Right lobe of liver (tissue), 6 donors: ENCODE results near the gene CHMP1A. TPM values are rescaled to one million over a fixed set of nuclear protein-coding genes. Genes with fewer than 3 reads are reported as not detected.
"Not testable (repeated sequence)": the region's sequence is repeated elsewhere in the genome, so short reads cannot be mapped to it uniquely, and the experiment has no call there.

Source experiments
- ATAC-seq, 4 donors: fragments of 200-7000 bp; cut with Tn5 transposase; one replicate each; pipeline ENCODE4 v1.9.1; 2020; ENCODE audit warnings: mild to moderate bottlenecking in 4 of 4, moderate library complexity in 4 of 4
- DNase-seq, 3 donors: peaks; one replicate each; pipeline ENCODE4 v3.0.0-alpha.2; 2020
- H3K27ac ChIP-seq, 3 donors: fragments of 200-600 bp; one replicate each; pipeline ENCODE4 v1.8.0; 2022
- H3K27me3 ChIP-seq, 2 donors: fragments of 200-600 bp; one replicate each; pipeline ENCODE4 v1.8.0; 2022
- H3K36me3 ChIP-seq, 4 donors: fragments of 200-600 bp; sonication (generic) in 1 of 4; one replicate each; pipeline versions ENCODE4 v1.5.1 to v1.8.0; 2017 to 2022; ENCODE audit warnings: control low read depth in 1 of 4
- H3K4me1 ChIP-seq, 4 donors: fragments of 200-600 bp; sonication (generic) in 1 of 4; one replicate each; pipeline versions ENCODE4 v1.5.1 to v1.8.0; 2017 to 2022; ENCODE audit warnings: control low read depth in 1 of 4
- H3K4me3 ChIP-seq, 3 donors: fragments of 200-600 bp; one replicate each; pipeline ENCODE4 v1.8.0; 2022
- H3K9me3 ChIP-seq, 4 donors: fragments of 200-600 bp; sonication (generic) in 1 of 4; one replicate each; pipeline versions ENCODE4 v1.5.1 to v1.8.0; 2017 to 2022; ENCODE audit warnings: control low read depth in 1 of 4
- CTCF ChIP-seq, 4 donors: fragments of 200-600 bp in 3 of 4; fragments of 450-650 bp in 1 of 4; IDR thresholded peaks; one replicate each; pipeline versions ENCODE4 v1.5.1 to v1.8.0; 2016 to 2022; ENCODE audit warnings: antibody characterized with exemption in 4 of 4, mild to moderate bottlenecking in 2 of 4
- POLR2A ChIP-seq: fragments of 450-650 bp; IDR thresholded peaks from one replicate; pipeline ENCODE4 v1.6.1; 2017; ENCODE audit warnings: antibody characterized with exemption, mild to moderate bottlenecking
- WGBS: methylation state at CpG from one replicate; pipeline ENCODE4 v1.1.6; 2018; ENCODE audit warnings: low coverage, low lambda C conversion rate; ENCODE audit not compliant: insufficient coverage; ENCODE audit errors: missing lambda C conversion rate; 5-methylcytosine and 5-hydroxymethylcytosine counted together
- intact Hi-C, 2 donors: fragments of 100-400 bp; cut with DNase I; formaldehyde crosslinking; loops; one replicate each; pipeline versions ENCODE4 v1.11.2 to v1.14.1; 2022
- total RNA-seq, 6 experiments: library from RNA; depleted of rRNA in 2 of 6; stranded (reverse); fragments of >200 nt in 2 of 6; fragmentation: NEBNext Ultra II Directional in 3 of 6; extraction: Animal tissue kit (Norgen Biotek cat#: 25700) in 3 of 6; gene quantifications; one replicate each; pipeline versions ENCODE4 v1.1.0 to v1.2.4, GENCODE V29; 2016 to 2023
- donor health status: DM: no; HTN: yes; CAD: no.
- donor health status: DM: no; HTN: no; CAD: no.
- donor health status: DM: no; HTN: no; CAD: no.
- donor health status: DM: no; HTN: yes; CAD: no.
- donor health status: DM: no; HTN: yes; CAD: no.

The CHMP1A gene
- total RNA-seq, 6 experiments from 2014 or later = 27.2 to 42.3 (median 33.1) TPM

GRCh38 chr16:89691986-89692569, 34.6 kb upstream of the CHMP1A start:
- Histone ChIP-seq H3K36me3 (peaks cover 0 to 52% (median 12%) of the 10 kb centered on the region in 4 donors), H3K9me3 (no peaks in the 10 kb centered on the region), H3K4me3 (no peak overlapping the region), H3K4me1 (peaks cover 0 to 13% (median 8%) of the 10 kb centered on the region in 4 donors), H3K27me3 (no peaks in the 10 kb centered on the region), H3K27ac (no peak overlapping the region)
- WGBS = 100% methylated on average over 1 of the region's 13 CpGs
- TF ChIP-seq POLR2A = no peak
- TF ChIP-seq CTCF (IDR thresholded peaks at IDR 0.05) = no peak
- DNase-seq (no peak), ATAC-seq (no peak)
- intact Hi-C loops = no loop called here

GRCh38 chr16:89691231-89691985, 33.9 kb upstream of the CHMP1A start:
- WGBS = 100% methylated on average over 2 of the region's 21 CpGs
- DNase-seq (no peak), ATAC-seq (no peak)
- Histone ChIP-seq H3K27me3 (no peaks in the 10 kb centered on the region), H3K9me3 (no peaks in the 10 kb centered on the region), H3K4me1 (peaks cover 0 to 13% (median 8%) of the 10 kb centered on the region in 4 donors), H3K4me3 (no peak overlapping the region), H3K36me3 (peaks cover 0 to 52% (median 12%) of the 10 kb centered on the region in 4 donors), H3K27ac (no peak overlapping the region)
- TF ChIP-seq CTCF (IDR thresholded peaks at IDR 0.05) (no peak), POLR2A (no peak)
- intact Hi-C loops = no loop called here

- TF ChIP-seq CTCF (IDR thresholded peaks at IDR 0.05) = no peak
- TF ChIP-seq POLR2A = no peak
- H3K4me3 ChIP-seq = no peak overlapping the region
- peaks cover 0 to 52% (median 12%) of the 10 kb centered on the region in 4 donors for H3K36me3 ChIP-seq
- intact Hi-C loops = no loop called here
- DNase-seq = no peak
- H3K27me3 ChIP-seq = no peaks in the 10 kb centered on the region
- whole genome bisulfite sequencing = 91% methylated on average over 4 of the region's 16 CpGs
- peaks cover 0 to 13% (median 8%) of the 10 kb centered on the region in 4 donors for H3K4me1 ChIP-seq
- no peak for ATAC-seq
- H3K27ac ChIP-seq = no peak overlapping the region
- H3K9me3 ChIP-seq = no peaks in the 10 kb centered on the region
These were observed 32.9 kb upstream of the CHMP1A start for GRCh38 chr16:89690392-89690901.

- Histone ChIP-seq H3K36me3 (peaks cover 0 to 46% (median 12%) of the 10 kb centered on the region in 4 donors), H3K4me1 (peaks cover 0 to 13% (median 8%) of the 10 kb centered on the region in 4 donors)
- H3K9me3 ChIP-seq, H3K27me3 ChIP-seq, DNase-seq, ATAC-seq, H3K27ac ChIP-seq, intact Hi-C loops, H3K4me3 ChIP-seq: not testable (repeated sequence)
- WGBS = 93% methylated on average over 4 of the region's 4 CpGs
These were observed 32.1 kb upstream of the CHMP1A start for GRCh38 chr16:89689621-89690020.

GRCh38 chr16:89689142-89689541, 31.6 kb upstream of the CHMP1A start:
- no peaks in the 10 kb centered on the region for H3K27me3 ChIP-seq
- intact Hi-C loops = no loop called here
- TF ChIP-seq POLR2A = no peak
- TF ChIP-seq CTCF (IDR thresholded peaks at IDR 0.05) = no peak
- WGBS = 60% methylated on average over 1 of the region's 13 CpGs
- H3K4me1 ChIP-seq = peaks cover 0 to 13% (median 8%) of the 10 kb centered on the region in 4 donors
- no peak overlapping the region for H3K4me3 ChIP-seq
- DNase-seq = no peak
- no peaks in the 10 kb centered on the region for H3K9me3 ChIP-seq
- H3K27ac ChIP-seq = no peak overlapping the region
- no peak for ATAC-seq
- H3K36me3 ChIP-seq = peaks cover 0 to 41% (median 12%) of the 10 kb centered on the region in 4 donors
